HG02763 (cell line): Measurements from ENCODE around the gene CNOT8.

Experiments
- ATAC-seq: cut with Tn5 transposase; IDR thresholded peaks from one replicate; pipeline ENCODE4 v1.9.1; 2021; ENCODE audit warnings: mild to moderate bottlenecking, moderate library complexity; ENCODE audit not compliant: unreplicated experiment

The CNOT8 gene

DNA sequence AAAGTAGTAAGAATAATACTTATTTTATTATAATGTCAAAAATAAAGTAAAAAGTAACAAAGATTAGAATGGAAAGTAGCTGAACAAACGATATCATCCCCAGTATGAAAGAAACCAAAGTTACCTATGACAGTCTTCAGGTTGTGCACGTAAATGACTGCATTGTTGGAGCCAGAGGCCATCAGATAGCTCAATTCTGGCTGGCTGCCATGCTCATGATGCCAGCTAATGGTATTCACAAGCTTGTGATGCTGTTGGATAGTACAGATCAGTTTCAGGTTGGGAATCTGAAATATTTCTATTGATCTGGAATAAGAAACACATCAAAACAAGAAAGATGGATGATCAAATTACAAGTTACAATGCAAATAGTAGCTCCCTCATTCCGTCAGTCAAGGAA is 58.4 kb downstream of the CNOT8 start:
- no peak for ATAC-seq

GRCh38 chr5:154917757-154918156 is 59.3 kb downstream of the CNOT8 start:
- ATAC-seq = no peak

DNA sequence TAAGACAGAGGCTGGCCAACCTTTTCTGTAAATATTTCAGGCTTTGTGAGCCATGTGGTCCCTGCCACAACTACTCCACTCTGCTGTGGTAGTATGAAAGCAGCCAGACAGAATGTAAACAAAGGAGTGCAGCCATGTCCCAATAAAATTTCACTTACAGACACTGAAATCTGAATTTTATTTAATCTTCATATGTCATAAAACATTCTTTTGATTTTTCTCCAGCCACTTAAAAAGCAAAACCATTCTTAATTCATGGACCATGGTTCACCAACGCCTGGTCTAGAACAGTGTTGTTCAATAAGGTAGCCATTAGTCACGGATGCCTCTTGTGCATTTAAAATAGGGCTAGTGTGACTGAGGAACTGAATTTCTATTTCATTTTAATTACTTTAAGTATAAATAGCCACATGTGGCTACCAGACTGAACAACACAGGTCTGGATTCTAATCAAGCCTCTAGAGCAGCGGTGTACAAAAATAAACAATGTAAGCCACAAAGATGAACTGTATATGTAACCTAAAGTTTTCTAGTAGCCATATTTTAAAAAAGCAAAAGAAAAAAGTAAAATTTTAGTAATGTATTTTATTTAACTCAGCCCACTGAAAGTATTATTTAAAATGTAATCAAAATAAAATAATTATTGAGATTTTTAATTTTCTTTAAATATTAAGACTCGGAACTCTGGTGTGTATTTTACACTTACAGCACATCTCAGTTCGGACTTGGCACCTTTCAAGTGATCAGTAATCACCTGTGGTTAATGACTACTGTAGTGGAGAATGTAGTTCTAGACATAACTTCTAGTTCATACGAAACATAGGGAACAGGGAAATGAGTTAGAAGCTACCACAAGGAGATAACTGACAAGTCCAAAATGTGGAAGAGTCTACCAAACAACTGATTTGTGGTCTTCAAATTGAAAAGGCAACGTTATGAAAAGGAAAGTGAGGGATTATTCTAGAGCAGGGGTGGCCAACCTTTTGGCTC is 65.3 kb downstream of the CNOT8 start:
- ATAC-seq = no peak
